ACC112 (cell line): ENCODE data around the gene SLC1A2.
"Not testable (repeated sequence)": the region's sequence is repeated elsewhere in the genome, so short reads cannot be mapped to it uniquely, and the experiment has no call there.

Source experiments
- H2AFZ ChIP-seq: fragments of 200-600 bp; sonication (generic); one replicate; pipeline ENCODE4 v1.6.0; 2017; ENCODE audit warnings: antibody characterized with exemption, low read length; ENCODE audit not compliant: unreplicated experiment
- H3K27ac ChIP-seq: fragments of 200-600 bp; sonication (generic); 2 replicates; pipeline ENCODE4 v1.5.1; 2014; ENCODE audit warnings: low read depth, mild to moderate bottlenecking, antibody characterized with exemption, low read length, moderate library complexity
- H3K27me3 ChIP-seq: fragments of 200-600 bp; sonication (generic); 2 replicates; pipeline ENCODE4 v1.6.1; 2014; ENCODE audit warnings: mild to moderate bottlenecking, antibody characterized with exemption, low read length, moderate library complexity, mixed read lengths; ENCODE audit not compliant: insufficient read depth
- H3K36me3 ChIP-seq: fragments of 200-600 bp; sonication (generic); 2 replicates; pipeline ENCODE4 v1.6.1; 2016; ENCODE audit warnings: mild to moderate bottlenecking, antibody characterized with exemption, low read length, moderate library complexity, mixed read lengths; ENCODE audit not compliant: insufficient read depth
- H3K4me1 ChIP-seq: fragments of 200-600 bp; sonication (generic); one replicate; pipeline ENCODE4 v1.6.1; 2016; ENCODE audit warnings: low read length, mixed read lengths; ENCODE audit not compliant: insufficient read depth, unreplicated experiment, control insufficient read depth
- H3K4me3 ChIP-seq: fragments of 200-600 bp; sonication (generic); 2 replicates; pipeline ENCODE4 v1.5.1; 2014; ENCODE audit warnings: mild to moderate bottlenecking, low read depth, low read length
- H3K79me2 ChIP-seq: fragments of 200-600 bp; sonication (generic); one replicate; pipeline ENCODE4 v1.6.0; 2016; ENCODE audit warnings: low read length; ENCODE audit not compliant: control insufficient read depth, unreplicated experiment, insufficient read depth

The SLC1A2 gene

DNA sequence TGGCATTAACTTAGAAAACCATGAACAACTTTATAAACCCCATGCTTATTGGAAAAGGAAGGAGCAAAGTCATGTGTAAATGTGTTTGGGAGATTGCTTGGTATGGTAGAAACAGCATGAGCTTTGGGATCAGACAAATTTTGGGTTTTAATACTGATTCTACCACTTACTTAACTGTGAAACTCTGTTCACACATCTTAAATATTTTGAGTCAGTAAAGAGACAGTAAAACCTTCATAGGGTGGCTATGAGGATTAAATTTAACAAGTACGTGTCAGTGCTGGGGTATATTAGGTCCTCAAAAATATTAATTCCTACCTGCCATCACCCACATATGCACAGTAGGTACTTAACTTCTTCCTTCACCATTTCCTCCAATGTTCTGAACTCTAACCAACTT is 183.9 kb downstream of the SLC1A2 start:
- Histone ChIP-seq H3K79me2 (no peaks in the 10 kb centered on the region), H3K36me3 (peaks cover 14% of the 10 kb centered on the region; the same call in 1 of the 2 replicates), H3K27ac (no peak overlapping the region), H3K4me1 (peaks cover 6% of the 10 kb centered on the region), H2AFZ (no peak overlapping the region), H3K4me3 (no peak overlapping the region), H3K27me3 (no peaks in the 10 kb centered on the region)

DNA sequence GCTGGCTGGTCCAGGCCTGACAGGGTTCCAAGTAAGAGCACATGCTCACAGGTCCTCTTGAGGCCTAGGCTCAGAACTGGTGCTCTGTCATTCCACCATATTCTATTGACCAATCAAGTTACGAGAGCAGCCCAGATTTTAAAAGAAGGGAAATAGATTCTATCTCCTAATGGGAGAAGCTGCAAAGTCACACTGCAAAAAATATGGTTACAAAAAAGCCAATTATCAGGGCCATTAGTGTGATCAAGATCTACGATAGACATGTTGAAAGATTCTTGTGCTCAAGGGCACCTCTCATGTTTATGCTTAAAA is 184.2 kb downstream of the SLC1A2 start:
- H3K4me3 ChIP-seq, result no peak overlapping the region
- H3K4me1 ChIP-seq, result peaks cover 6% of the 10 kb centered on the region
- H3K36me3 ChIP-seq, result peaks cover 16% of the 10 kb centered on the region; the same call in 1 of the 2 replicates
- no peaks in the 10 kb centered on the region for H3K79me2 ChIP-seq
- no peak overlapping the region for H2AFZ ChIP-seq
- H3K27ac ChIP-seq, result no peak overlapping the region
- no peaks in the 10 kb centered on the region for H3K27me3 ChIP-seq

DNA sequence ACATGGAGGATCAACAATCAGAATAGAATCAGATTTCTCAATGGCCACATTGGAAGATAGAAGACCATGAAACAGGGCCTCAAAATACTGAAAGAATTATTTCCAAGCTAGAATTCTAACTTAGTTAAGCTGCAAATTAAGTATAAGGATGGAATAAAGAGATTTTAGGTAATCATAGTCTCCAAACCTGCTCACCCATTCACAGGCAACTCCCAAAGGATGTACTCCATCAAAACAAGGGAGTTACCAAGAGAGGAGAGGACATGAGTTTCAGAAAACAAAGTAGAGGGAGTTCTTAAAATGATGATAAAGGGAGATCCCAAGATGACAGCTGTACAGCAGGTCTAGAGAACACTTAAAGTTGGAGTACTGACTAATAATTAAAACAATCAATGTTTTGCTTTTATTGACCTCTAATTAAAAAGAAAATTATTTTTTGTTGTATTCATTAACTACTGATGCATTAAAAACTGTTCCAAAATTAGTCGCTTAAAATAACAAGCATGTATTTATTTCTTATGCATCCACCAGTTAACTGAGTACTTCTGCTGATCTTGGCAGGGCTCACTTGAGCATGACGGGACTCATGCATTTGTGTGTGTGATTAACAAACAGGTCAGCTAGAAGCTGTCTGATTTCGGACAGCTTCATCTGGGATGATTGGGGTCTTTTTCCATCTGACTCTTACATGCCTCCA is 184.8 kb downstream of the SLC1A2 start:
- Histone ChIP-seq H3K36me3 (peaks cover 21% of the 10 kb centered on the region; the same call in 1 of the 2 replicates), H2AFZ (no peak overlapping the region), H3K4me1 (peaks cover 6% of the 10 kb centered on the region), H3K79me2 (no peaks in the 10 kb centered on the region), H3K4me3 (no peak overlapping the region), H3K27ac (no peak overlapping the region), H3K27me3 (no peaks in the 10 kb centered on the region)

DNA sequence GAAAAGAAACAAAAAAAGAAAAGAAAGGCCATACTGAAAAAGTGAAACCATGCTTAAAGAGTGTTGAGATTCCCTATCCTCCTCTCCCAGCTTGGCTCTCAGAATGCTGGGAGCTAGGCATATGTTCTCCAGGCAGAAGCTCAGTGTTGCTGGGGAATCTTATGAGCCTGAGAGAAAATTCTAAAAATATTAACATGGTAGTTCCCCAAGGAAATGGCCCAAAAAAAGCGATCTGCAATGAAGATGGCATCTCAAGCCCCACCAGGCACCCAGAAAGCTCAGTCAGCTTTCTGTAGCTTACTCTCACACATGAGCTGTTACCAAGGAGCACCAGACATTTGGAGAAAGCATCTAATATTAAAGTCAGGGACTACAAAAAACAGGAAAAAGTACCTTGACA is 185.8 kb downstream of the SLC1A2 start:
- H2AFZ ChIP-seq, result no peak overlapping the region
- peaks cover 6% of the 10 kb centered on the region for H3K4me1 ChIP-seq
- no peak overlapping the region for H3K4me3 ChIP-seq
- H3K79me2 ChIP-seq, result no peaks in the 10 kb centered on the region
- H3K27me3 ChIP-seq, result no peaks in the 10 kb centered on the region
- no peak overlapping the region for H3K27ac ChIP-seq
- peaks cover 31% of the 10 kb centered on the region for H3K36me3 ChIP-seq

DNA sequence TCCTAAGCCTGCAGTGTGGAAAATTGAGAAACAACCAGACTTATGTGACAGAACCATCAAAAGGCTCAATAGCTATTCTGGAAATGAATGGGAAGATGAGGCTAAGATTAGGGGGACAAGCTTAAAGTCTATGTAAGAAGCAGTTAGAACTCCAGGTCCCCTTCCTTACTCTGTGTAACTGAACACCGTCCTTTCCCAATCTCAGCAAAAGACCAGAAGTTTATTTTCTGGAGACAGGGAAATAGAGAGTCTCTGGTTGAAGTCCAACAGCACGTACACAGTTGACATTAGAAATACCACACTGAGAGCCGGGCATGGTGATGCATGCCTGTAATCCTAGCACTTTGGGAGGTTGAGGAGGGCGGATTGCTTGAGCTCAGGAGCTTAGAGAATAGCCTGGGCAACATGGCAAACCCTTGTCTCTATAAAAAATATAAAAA is 186.4 kb downstream of the SLC1A2 start:
- no peak overlapping the region for H3K27ac ChIP-seq
- H3K79me2 ChIP-seq, result no peaks in the 10 kb centered on the region

GRCh38 chr11:35231076-35231860 is 188.1 kb downstream of the SLC1A2 start:
- Histone ChIP-seq H3K36me3 (peaks cover 48% of the 10 kb centered on the region), H3K27me3 (no peaks in the 10 kb centered on the region), H3K79me2 (no peaks in the 10 kb centered on the region), H2AFZ (no peak overlapping the region), H3K4me3 (no peak overlapping the region), H3K27ac (no peak overlapping the region), H3K4me1 (peaks cover under 1% of the 10 kb centered on the region)

More for the DNA sequence above, 186.4 kb downstream of the SLC1A2 start:
- Histone ChIP-seq H3K36me3 (peaks cover 38% of the 10 kb centered on the region), H3K4me1 (peaks cover 6% of the 10 kb centered on the region), H2AFZ (no peak overlapping the region), H3K27me3 (no peaks in the 10 kb centered on the region), H3K4me3 (no peak overlapping the region)

DNA sequence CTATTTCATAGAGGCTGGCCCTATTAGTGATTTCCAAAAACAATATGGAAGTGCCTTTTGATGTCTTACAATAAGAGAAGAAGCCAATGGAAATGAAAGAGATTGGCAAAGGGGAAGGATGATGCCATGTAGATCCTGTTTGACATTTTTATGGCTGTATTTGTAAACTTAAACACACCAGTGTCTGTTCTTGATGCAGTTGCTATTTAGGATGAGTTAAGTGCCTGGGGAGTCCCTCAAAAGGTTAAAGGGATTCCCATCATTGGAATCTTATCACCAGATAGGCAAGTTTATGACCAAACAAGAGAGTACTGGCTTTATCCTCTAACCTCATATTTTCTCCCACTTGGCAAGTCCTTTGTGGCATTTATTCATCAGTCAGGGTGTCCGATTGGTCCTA is 189.0 kb downstream of the SLC1A2 start:
- no peaks in the 10 kb centered on the region for H3K79me2 ChIP-seq
- H3K36me3 ChIP-seq, result peaks cover 55% of the 10 kb centered on the region
- H3K27me3 ChIP-seq, result no peaks in the 10 kb centered on the region
- no peak overlapping the region for H2AFZ ChIP-seq
- H3K4me3 ChIP-seq, result no peak overlapping the region
- H3K27ac ChIP-seq, result no peak overlapping the region
- no peaks in the 10 kb centered on the region for H3K4me1 ChIP-seq

DNA sequence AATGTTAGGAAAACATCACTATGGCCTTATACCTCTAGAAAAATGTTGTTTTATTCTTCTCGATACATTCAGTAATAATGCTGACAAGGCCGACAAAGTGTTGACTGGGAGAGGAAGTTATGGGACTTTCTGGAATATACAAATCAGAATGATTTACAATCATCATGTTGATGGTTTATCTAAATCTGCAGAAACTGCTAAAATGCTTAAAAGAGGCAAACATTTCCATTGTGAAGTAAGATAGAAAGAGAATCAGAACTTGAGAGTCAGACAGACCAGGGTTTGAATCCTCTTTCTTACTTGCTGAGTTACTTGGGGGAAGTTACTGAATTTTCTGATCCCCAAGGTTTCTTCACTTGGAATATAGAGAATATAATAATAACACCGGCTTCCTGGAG is 191.0 kb downstream of the SLC1A2 start:
- Histone ChIP-seq H3K4me1 (no peaks in the 10 kb centered on the region), H3K36me3 (peaks cover 75% of the 10 kb centered on the region), H3K79me2 (no peaks in the 10 kb centered on the region), H3K27me3 (no peaks in the 10 kb centered on the region), H3K27ac (no peak overlapping the region), H3K4me3 (no peak overlapping the region), H2AFZ (no peak overlapping the region)

DNA sequence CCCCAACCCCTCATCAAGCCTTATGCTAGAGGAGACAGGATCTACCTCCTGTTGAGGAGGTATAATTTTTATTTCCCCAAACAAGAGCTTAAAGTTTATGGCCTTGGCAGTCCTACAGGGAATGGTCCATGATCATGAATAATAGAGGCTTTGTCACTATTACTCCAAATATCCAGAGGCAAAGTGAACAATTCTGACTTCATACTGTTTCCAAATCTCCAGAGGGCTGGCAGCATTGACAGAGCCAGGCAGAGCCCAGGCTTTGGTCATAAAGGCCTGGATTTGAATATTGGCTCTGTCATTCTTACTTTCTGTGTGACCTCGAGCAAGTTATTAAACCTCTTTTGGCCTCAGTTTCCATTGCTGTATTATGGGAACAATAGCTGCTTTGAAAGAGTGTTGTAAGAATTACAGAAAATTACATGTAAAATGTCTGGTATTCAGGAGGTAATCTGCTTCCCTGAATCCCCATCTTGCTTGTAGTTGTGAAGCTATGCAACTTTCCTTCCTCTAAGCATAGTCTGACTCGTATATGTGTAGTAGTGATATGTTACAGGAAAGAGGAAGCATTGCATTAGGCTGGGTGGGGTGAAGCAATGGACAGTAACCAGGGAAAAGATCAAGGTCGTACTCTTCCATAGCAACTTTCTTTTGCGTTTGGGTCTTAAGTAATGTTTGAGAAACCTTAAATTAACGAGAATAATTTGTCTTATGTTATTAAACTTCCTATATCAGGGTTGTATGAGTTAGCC is 191.6 kb downstream of the SLC1A2 start:
- Histone ChIP-seq H3K4me1 (no peaks in the 10 kb centered on the region), H3K27ac (no peak overlapping the region), H3K79me2 (no peaks in the 10 kb centered on the region), H3K27me3 (no peaks in the 10 kb centered on the region), H3K36me3 (peaks cover 81% of the 10 kb centered on the region), H3K4me3 (no peak overlapping the region), H2AFZ (no peak overlapping the region)

GRCh38 chr11:35226756-35227155 is 192.6 kb downstream of the SLC1A2 start:
- not testable (repeated sequence) for H2AFZ ChIP-seq, H3K27ac ChIP-seq, H3K27me3 ChIP-seq, H3K4me1 ChIP-seq, H3K79me2 ChIP-seq, H3K4me3 ChIP-seq
- peaks cover 82% of the 10 kb centered on the region for H3K36me3 ChIP-seq
